Mesendoderm (in vitro differentiated cells): ENCODE measurements around the gene LRFN2.

Source experiments
- DNase-seq: peaks from one replicate; pipeline ENCODE4 v3.0.0; 2013
- H2AK5ac ChIP-seq: 2 replicates; pipeline ENCODE4 v1.6.1; 2013; ENCODE audit warnings: low read length, inconsistent platforms
- H2BK120ac ChIP-seq: 2 replicates; pipeline ENCODE4 v1.6.1; 2013; ENCODE audit warnings: low read depth, mild to moderate bottlenecking, low read length, moderate library complexity, mixed read lengths
- H2BK15ac ChIP-seq: replicated peaks from 2 replicates; pipeline ENCODE4 v1.6.1; 2013; ENCODE audit warnings: low read depth, mild to moderate bottlenecking, moderate library complexity
- H2BK5ac ChIP-seq: 2 replicates; pipeline ENCODE4 v1.6.1; 2013; ENCODE audit warnings: low read length, inconsistent platforms
- H3K18ac ChIP-seq: 2 replicates; pipeline ENCODE4 v1.6.1; 2013; ENCODE audit warnings: mild to moderate bottlenecking, low read length, mixed read lengths
- H3K23ac ChIP-seq: one replicate; pipeline ENCODE4 v1.6.1; 2013; ENCODE audit warnings: low read length
- H3K27ac ChIP-seq: 2 replicates; pipeline ENCODE4 v1.5.1; 2013; ENCODE audit warnings: low read depth, mild to moderate bottlenecking, inconsistent platforms, low read length, moderate library complexity
- H3K27me3 ChIP-seq: 2 replicates; pipeline ENCODE4 v1.6.1; 2013; ENCODE audit warnings: low read length, control low read depth, mild to moderate bottlenecking, inconsistent platforms; ENCODE audit not compliant: insufficient read depth, poor library complexity
- H3K36me3 ChIP-seq: 2 replicates; pipeline ENCODE4 v1.6.1; 2013; ENCODE audit warnings: low read length, inconsistent platforms; ENCODE audit not compliant: control insufficient read depth, insufficient read depth
- H3K4ac ChIP-seq: one replicate; pipeline ENCODE4 v1.6.1; 2013; ENCODE audit warnings: low read depth, mild to moderate bottlenecking, low read length, moderate library complexity
- H3K4me1 ChIP-seq: 2 replicates; pipeline ENCODE4 v1.6.1; 2013; ENCODE audit warnings: low read depth, low read length, inconsistent platforms; ENCODE audit not compliant: control insufficient read depth
- H3K4me2 ChIP-seq: 2 replicates; pipeline ENCODE4 v1.6.1; 2013; ENCODE audit warnings: low read length
- H3K4me3 ChIP-seq: 2 replicates; pipeline ENCODE4 v1.5.1; 2013; ENCODE audit warnings: mild to moderate bottlenecking, low read length
- H3K56ac ChIP-seq: one replicate; pipeline ENCODE4 v1.6.1; 2013; ENCODE audit warnings: low read length
- H3K79me1 ChIP-seq: 2 replicates; pipeline ENCODE4 v1.6.1; 2013; ENCODE audit warnings: low read length, inconsistent platforms
- H3K79me2 ChIP-seq: 2 replicates; pipeline ENCODE4 v1.6.1; 2013; ENCODE audit warnings: mild to moderate bottlenecking, low read length; ENCODE audit not compliant: control insufficient read depth, insufficient read depth
- H3K9ac ChIP-seq: 2 replicates; pipeline ENCODE4 v1.6.1; 2013; ENCODE audit warnings: low read length, inconsistent platforms
- H4K5ac ChIP-seq: one replicate; pipeline ENCODE4 v1.6.1; 2013; ENCODE audit warnings: low read length
- H4K8ac ChIP-seq: one replicate; pipeline ENCODE4 v1.6.1; 2013; ENCODE audit warnings: low read depth, mild to moderate bottlenecking, control low read depth, low read length, moderate library complexity
- WGBS: extraction: QIAGEN DNeasy Blood & Tissue Kit; methylation state at CpG from one replicate; pipeline ENCODE4 v1.1.7; 2013; ENCODE audit warnings: low lambda C conversion rate, missing lambda C conversion rate; ENCODE audit not compliant: insufficient coverage; ENCODE audit errors: extremely low coverage; 5-methylcytosine and 5-hydroxymethylcytosine counted together

The LRFN2 gene

DNA sequence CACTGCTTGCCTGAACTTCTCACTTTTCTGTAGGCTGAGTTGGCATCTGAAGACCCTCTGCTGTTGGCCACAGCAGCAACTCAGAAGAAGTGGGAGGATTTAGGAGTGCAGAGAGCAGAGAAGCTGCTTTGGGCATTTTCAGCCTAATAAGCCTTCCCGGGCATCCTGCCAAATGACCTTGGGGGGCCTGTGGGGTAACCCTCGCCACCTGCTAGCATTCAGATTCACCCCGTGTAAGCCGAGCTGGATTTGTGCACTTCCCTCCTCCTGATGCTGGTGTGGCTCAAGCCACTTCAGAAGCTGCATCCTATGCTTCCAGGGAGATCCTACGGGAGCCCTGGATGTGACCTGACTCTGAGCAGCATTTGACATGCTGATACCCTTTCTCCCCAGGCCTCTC, 114.8 kb downstream of the LRFN2 start:
- no CpG with 5 or more reads among the region's 5 CpGs for WGBS
- no peaks in the 10 kb centered on the region for H3K79me2 ChIP-seq
- H3K27me3 ChIP-seq, result no peaks in the 10 kb centered on the region
- H3K79me1 ChIP-seq, result no peaks in the 10 kb centered on the region
- H3K4me1 ChIP-seq, result peaks cover under 1% of the 10 kb centered on the region
- DNase-seq, result no peak
- H3K18ac ChIP-seq, result no peak overlapping the region
- H3K36me3 ChIP-seq, result no peaks in the 10 kb centered on the region
- H3K4me3 ChIP-seq, result no peak overlapping the region
- no peak overlapping the region for H3K23ac ChIP-seq
- H2AK5ac ChIP-seq, result no peak overlapping the region
- no peak overlapping the region for H3K4ac ChIP-seq
- H2BK120ac ChIP-seq, result no peak overlapping the region
- H2BK5ac ChIP-seq, result no peak overlapping the region
- H3K27ac ChIP-seq, result no peak overlapping the region
- H2BK15ac ChIP-seq, result no peak overlapping the region
- no peak overlapping the region for H3K4me2 ChIP-seq
- no peak overlapping the region for H4K8ac ChIP-seq
- H4K5ac ChIP-seq, result no peak overlapping the region
- no peak overlapping the region for H3K56ac ChIP-seq
- no peak overlapping the region for H3K9ac ChIP-seq

GRCh38 chr6:40471243-40471642, 115.9 kb downstream of the LRFN2 start:
- no peak overlapping the region for H2BK15ac ChIP-seq
- WGBS, result no CpG with 5 or more reads among the region's 4 CpGs
- H3K79me1 ChIP-seq, result no peaks in the 10 kb centered on the region
- no peak for DNase-seq
- no peaks in the 10 kb centered on the region for H3K4me1 ChIP-seq
- no peak overlapping the region for H3K27ac ChIP-seq
- H2AK5ac ChIP-seq, result no peak overlapping the region
- H3K27me3 ChIP-seq, result no peaks in the 10 kb centered on the region
- no peak overlapping the region for H3K4ac ChIP-seq
- H4K5ac ChIP-seq, result no peak overlapping the region
- H3K4me3 ChIP-seq, result no peak overlapping the region
- H3K56ac ChIP-seq, result no peak overlapping the region
- no peaks in the 10 kb centered on the region for H3K36me3 ChIP-seq
- no peak overlapping the region for H3K4me2 ChIP-seq
- H2BK120ac ChIP-seq, result no peak overlapping the region
- H3K18ac ChIP-seq, result no peak overlapping the region
- no peak overlapping the region for H3K9ac ChIP-seq
- no peak overlapping the region for H3K23ac ChIP-seq
- H4K8ac ChIP-seq, result no peak overlapping the region
- H3K79me2 ChIP-seq, result no peaks in the 10 kb centered on the region
- no peak overlapping the region for H2BK5ac ChIP-seq

DNA sequence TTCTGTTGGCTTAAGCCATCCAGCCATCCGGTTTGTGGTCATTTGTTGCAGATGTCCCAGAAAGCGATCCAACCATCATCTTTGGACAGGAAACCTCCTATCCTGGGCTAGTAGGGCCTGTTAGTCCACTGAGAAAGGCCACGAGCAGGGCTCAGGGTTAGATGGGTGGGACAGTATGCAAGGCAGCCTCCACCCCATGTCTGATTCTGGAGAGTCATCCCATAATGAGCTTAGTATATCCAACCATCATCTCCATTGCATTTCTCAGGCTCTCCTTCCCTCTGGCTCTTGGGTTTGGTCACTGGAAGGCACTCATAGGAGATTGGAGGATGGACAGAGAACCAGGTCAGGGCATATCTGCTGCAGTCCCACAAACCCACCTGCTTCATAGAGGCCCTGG, 117.8 kb downstream of the LRFN2 start:
- Histone ChIP-seq H3K27ac (no peak overlapping the region), H3K36me3 (no peaks in the 10 kb centered on the region), H2AK5ac (no peak overlapping the region), H3K27me3 (no peaks in the 10 kb centered on the region), H3K4ac (no peak overlapping the region), H4K8ac (no peak overlapping the region), H3K4me2 (no peak overlapping the region), H3K79me1 (no peaks in the 10 kb centered on the region), H2BK120ac (no peak overlapping the region), H3K9ac (no peak overlapping the region), H3K18ac (no peak overlapping the region), H4K5ac (no peak overlapping the region), H3K23ac (no peak overlapping the region), H3K4me1 (no peaks in the 10 kb centered on the region), H3K4me3 (no peak overlapping the region), H2BK5ac (no peak overlapping the region), H2BK15ac (no peak overlapping the region), H3K56ac (no peak overlapping the region), H3K79me2 (no peaks in the 10 kb centered on the region)
- DNase-seq, result no peak
- no CpG with 5 or more reads among the region's 3 CpGs for WGBS

DNA sequence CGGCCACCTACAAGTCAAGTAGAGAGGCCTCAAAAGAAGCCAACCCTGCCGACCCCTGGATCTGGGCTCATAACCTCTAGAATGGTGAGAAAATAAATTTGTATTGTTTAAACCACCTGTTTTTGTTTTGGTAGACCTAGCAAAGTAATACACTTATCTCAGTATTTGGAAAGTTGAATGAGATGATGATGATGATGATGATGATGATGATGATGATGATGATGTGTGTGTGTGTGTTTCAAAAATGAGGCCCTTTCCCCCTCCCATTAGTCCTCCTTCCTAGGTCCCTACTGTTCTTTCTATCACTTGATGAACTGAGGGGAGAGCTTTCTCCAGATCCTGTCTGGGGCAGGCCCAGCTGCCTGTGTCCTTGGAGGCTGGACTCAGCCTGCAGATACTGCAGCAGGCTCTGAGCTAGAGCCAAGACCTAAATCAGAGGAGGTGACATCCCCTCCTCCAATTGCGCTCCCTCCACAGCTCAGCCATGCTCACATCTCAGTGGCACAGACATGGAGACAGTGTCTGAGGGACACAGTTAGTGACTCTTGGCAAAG, 120.1 kb downstream of the LRFN2 start:
- Histone ChIP-seq H3K79me2 (no peaks in the 10 kb centered on the region), H2AK5ac (no peak overlapping the region), H4K5ac (no peak overlapping the region), H3K4me1 (no peaks in the 10 kb centered on the region), H3K4me3 (no peak overlapping the region), H3K56ac (no peak overlapping the region), H3K27me3 (no peaks in the 10 kb centered on the region), H3K4me2 (no peak overlapping the region), H3K79me1 (no peaks in the 10 kb centered on the region), H2BK5ac (no peak overlapping the region), H3K18ac (no peak overlapping the region), H2BK120ac (no peak overlapping the region), H2BK15ac (no peak overlapping the region), H3K4ac (no peak overlapping the region), H3K36me3 (no peaks in the 10 kb centered on the region), H3K9ac (no peak overlapping the region), H3K27ac (no peak overlapping the region), H4K8ac (no peak overlapping the region), H3K23ac (no peak overlapping the region)
- no peak for DNase-seq
- WGBS, result no CpG with 5 or more reads among the region's 3 CpGs

DNA sequence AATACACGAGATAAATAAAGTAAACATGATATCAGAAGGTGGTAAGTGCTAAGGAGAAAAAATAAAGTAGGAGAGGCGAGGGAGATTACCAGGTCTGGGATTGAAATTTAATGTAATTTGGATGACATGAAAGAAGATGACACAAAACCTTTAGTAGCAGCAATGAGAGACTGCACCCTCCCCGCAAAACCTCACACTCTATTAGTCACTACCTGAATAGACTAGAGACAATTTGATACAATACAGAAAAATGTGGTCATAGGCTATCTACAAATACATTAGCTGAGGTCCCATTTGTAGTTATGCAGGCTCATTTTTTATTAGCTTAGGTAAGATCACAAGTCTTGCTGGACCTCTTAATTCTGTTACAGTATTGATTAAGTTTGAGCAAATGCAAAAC, 125.5 kb downstream of the LRFN2 start:
- H3K27me3 ChIP-seq, result no peaks in the 10 kb centered on the region
- no peak overlapping the region for H2BK120ac ChIP-seq
- H3K36me3 ChIP-seq, result no peaks in the 10 kb centered on the region
- H3K4me2 ChIP-seq, result no peak overlapping the region
- no peak for DNase-seq
- H2BK15ac ChIP-seq, result no peak overlapping the region
- H2BK5ac ChIP-seq, result no peak overlapping the region
- no peak overlapping the region for H2AK5ac ChIP-seq
- H3K23ac ChIP-seq, result no peak overlapping the region
- no peak overlapping the region for H3K4me3 ChIP-seq
- no peak overlapping the region for H3K9ac ChIP-seq
- no peaks in the 10 kb centered on the region for H3K4me1 ChIP-seq
- no peak overlapping the region for H3K18ac ChIP-seq
- no peaks in the 10 kb centered on the region for H3K79me1 ChIP-seq
- H3K56ac ChIP-seq, result no peak overlapping the region
- H3K27ac ChIP-seq, result no peak overlapping the region
- no peak overlapping the region for H4K8ac ChIP-seq
- H3K79me2 ChIP-seq, result no peaks in the 10 kb centered on the region
- no CpG with 5 or more reads among the region's 3 CpGs for WGBS
- H3K4ac ChIP-seq, result no peak overlapping the region
- H4K5ac ChIP-seq, result no peak overlapping the region

DNA sequence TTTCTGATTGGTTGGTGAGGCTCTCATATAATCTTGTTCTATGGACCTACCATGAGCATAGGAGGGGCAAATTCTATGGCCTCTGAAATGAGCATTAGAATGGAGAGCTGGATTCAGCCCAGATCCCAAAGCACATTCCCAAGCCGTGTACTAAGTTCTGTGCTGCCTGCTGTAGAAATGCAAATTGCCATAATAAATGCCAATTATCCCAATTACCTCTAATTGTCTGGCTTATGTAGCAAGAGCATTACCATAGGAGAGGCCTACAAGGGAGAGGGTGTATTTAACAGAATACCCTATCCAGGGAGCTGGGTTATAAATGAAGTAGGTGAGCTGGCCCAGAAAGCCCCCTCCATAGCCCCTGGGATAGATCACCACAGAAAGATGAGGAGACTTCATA, 126.8 kb downstream of the LRFN2 start:
- Histone ChIP-seq H3K56ac (no peak overlapping the region), H3K4me3 (no peak overlapping the region), H3K27me3 (no peaks in the 10 kb centered on the region), H3K18ac (no peak overlapping the region), H3K36me3 (no peaks in the 10 kb centered on the region), H3K4ac (no peak overlapping the region), H3K4me1 (peaks cover 2% of the 10 kb centered on the region), H4K8ac (no peak overlapping the region), H3K4me2 (no peak overlapping the region), H3K9ac (no peak overlapping the region), H3K23ac (no peak overlapping the region), H2AK5ac (no peak overlapping the region), H3K79me2 (no peaks in the 10 kb centered on the region), H3K79me1 (no peaks in the 10 kb centered on the region), H4K5ac (no peak overlapping the region), H2BK5ac (no peak overlapping the region), H2BK120ac (no peak overlapping the region), H2BK15ac (no peak overlapping the region), H3K27ac (no peak overlapping the region)
- no peak for DNase-seq
- WGBS, result no CpG with 5 or more reads among the region's 1 CpG
